Kidney (tissue), 14 donors: Measurements from ENCODE around the gene RTEL1. TPM values are rescaled to one million over a fixed set of nuclear protein-coding genes. Genes with fewer than 3 reads are reported as not detected.

ENCODE experiments used
- DNase-seq, 5 donors: peaks; one replicate each; pipeline ENCODE4 v3.0.0-alpha.2; 2013 to 2020
- FAIRE-seq: peaks from 2 replicates; lab custom pipeline; 2012; peaks lifted over from hg19 to GRCh38; lab: Jason Lieb, UNC
- H3K27ac ChIP-seq, 2 donors: one replicate each; pipeline ENCODE4 v1.7.0; 2013; ENCODE audit warnings: low read depth in 2 of 2, low read length in 2 of 2, inconsistent platforms in 1 of 2
- H3K27me3 ChIP-seq: one replicate; pipeline ENCODE4 v1.7.1; 2013; ENCODE audit warnings: low read length, inconsistent platforms; ENCODE audit not compliant: control insufficient read depth, insufficient read depth
- H3K36me3 ChIP-seq, 3 donors: one replicate each; pipeline versions ENCODE4 v1.7.0 to v1.7.1; 2013; ENCODE audit warnings: low read length in 3 of 3, control low read depth in 1 of 3, inconsistent platforms in 1 of 3; ENCODE audit not compliant: insufficient read depth in 3 of 3, control insufficient read depth in 2 of 3
- H3K4me1 ChIP-seq, 3 donors: one replicate each; pipeline versions ENCODE4 v1.7.0 to v1.7.1; 2013; ENCODE audit warnings: low read length in 3 of 3, inconsistent platforms in 1 of 3, low read depth in 1 of 3; ENCODE audit not compliant: control insufficient read depth in 2 of 3, insufficient read depth in 2 of 3
- H3K4me3 ChIP-seq, 3 donors: one replicate each; pipeline versions ENCODE4 v1.7.0 to v1.8.1; 2013; ENCODE audit warnings: low read length in 3 of 3, control low read depth in 1 of 3, inconsistent platforms in 1 of 3
- H3K9ac ChIP-seq, 3 donors: one replicate each; pipeline versions ENCODE4 v1.7.0 to v1.7.1; 2013; ENCODE audit warnings: low read length in 3 of 3, control low read depth in 1 of 3, inconsistent platforms in 1 of 3
- H3K9me3 ChIP-seq, 3 donors: one replicate each; pipeline versions ENCODE4 v1.7.0 to v1.7.1; 2013; ENCODE audit warnings: low read length in 3 of 3, control low read depth in 1 of 3, inconsistent platforms in 1 of 3; ENCODE audit not compliant: control insufficient read depth in 2 of 3, insufficient read depth in 1 of 3
- intact Hi-C: fragments of 100-400 bp; cut with DNase I; formaldehyde crosslinking; loops from one replicate; pipeline ENCODE4 v1.11.1; 2022
- polyA plus RNA-seq: library from polyadenylated mRNA; stranded (reverse); fragments of 350-450 nt; fragmentation: Illumina TruSeq; extraction: RNeasy Lipid Tissue Mini Kit (QIAGEN cat#74804); gene quantifications from one replicate; pipeline ENCODE4 v1.2.3, GENCODE V29; 2014; ENCODE audit warnings: low read depth, low replicate concordance; ENCODE audit not compliant: insufficient read depth
- total RNA-seq: library from RNA; stranded (reverse); fragmentation: NEBNext Ultra II Directional; extraction: Animal tissue kit (Norgen Biotek cat#: 25700); gene quantifications from one replicate; pipeline ENCODE4 v1.2.1, GENCODE V29; 2021
- TF ChIP-seq, protein P1 (sequence below): IDR thresholded peaks from 3 replicates; pipeline ENCODE4 v1.5.1; 2012; ENCODE audit warnings: mild to moderate bottlenecking, moderate library complexity, borderline replicate concordance; ENCODE audit not compliant: insufficient read depth; ENCODE audit errors: extremely low read depth
- donor health status: control.
- donor health status: control.
- donor health status: control.
- donor health status: control.
- donor health status: control.
- donor health status: DM: yes; HTN: yes; CAD: no.
- donor health status: Normal renal cell carcinoma (clear cell type).

The RTEL1 gene
- total and polyA plus RNA-seq, 2 donors from 2014 or later, result 5.3 to 37.7 TPM

GRCh38 chr20:63735859-63736718 lies 78.0 kb downstream of the RTEL1 start, which contains the start of gene LIME1:
LIME1 (plus strand) TSS chr20:63736664; CDS start chr20:63737550, 886 bp downstream.
- TF ChIP-seq, protein P1, sequence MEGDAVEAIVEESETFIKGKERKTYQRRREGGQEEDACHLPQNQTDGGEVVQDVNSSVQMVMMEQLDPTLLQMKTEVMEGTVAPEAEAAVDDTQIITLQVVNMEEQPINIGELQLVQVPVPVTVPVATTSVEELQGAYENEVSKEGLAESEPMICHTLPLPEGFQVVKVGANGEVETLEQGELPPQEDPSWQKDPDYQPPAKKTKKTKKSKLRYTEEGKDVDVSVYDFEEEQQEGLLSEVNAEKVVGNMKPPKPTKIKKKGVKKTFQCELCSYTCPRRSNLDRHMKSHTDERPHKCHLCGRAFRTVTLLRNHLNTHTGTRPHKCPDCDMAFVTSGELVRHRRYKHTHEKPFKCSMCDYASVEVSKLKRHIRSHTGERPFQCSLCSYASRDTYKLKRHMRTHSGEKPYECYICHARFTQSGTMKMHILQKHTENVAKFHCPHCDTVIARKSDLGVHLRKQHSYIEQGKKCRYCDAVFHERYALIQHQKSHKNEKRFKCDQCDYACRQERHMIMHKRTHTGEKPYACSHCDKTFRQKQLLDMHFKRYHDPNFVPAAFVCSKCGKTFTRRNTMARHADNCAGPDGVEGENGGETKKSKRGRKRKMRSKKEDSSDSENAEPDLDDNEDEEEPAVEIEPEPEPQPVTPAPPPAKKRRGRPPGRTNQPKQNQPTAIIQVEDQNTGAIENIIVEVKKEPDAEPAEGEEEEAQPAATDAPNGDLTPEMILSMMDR, result no peak
- DNase-seq, result peak in 2 of 5 donors; percentile 48 to 82
- intact Hi-C loops, result no loop called here
- Histone ChIP-seq H3K4me1 (peaks cover 0 to 14% (median 0%) of the 10 kb centered on the region in 3 donors), H3K4me3 (peak within 1 kb of the TSS in 2 of 3 donors; percentile 36 to 64), H3K36me3 (peaks cover 4 to 8% (median 6%) of the 10 kb centered on the region in 3 donors), H3K9ac (peak within 1 kb of the TSS in 1 of 3 donors; percentile 46), H3K27ac (peak within 1 kb of the TSS in 1 of 2 donors; percentile 1), H3K27me3 (no peaks in the 10 kb centered on the region), H3K9me3 (no peaks in the 10 kb centered on the region)
- FAIRE-seq, result no peak

DNA sequence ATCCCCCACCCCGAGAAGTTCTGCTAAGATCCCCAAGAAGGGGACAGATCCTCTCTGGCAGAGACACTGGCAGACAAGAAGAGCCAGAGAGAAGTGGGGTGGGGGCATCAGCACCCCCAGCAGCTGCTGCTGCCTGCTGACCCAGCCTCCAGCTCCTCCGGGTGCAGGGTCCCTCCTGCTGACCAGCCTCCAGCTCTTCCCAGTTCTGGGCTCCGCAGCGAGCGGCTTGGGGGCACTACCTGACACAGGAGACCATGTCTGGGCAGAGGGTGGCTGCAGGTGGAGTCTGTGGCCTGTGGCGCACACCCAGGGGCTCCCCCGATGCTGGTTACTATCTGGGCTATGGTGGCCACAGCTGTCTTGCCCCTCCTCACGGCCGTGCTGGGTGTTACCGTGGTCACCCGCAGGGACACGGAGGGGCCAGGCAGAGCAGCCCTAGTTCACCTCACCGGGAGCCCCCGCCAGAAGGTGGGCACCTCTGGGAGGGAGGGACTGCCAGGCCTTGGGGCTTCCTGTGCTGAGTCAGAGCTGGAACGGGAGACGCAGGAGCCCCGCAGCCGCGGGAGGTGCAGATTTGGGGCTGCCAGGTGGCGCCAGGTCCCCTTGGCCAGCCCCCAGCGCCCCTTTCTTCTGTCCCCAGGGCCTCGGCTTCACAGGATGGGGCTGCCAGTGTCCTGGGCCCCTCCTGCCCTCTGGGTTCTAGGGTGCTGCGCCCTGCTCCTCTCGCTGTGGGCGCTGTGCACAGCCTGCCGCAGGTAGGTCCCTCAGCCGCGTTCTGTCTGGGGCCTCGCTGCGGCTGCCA lies 79.0 kb downstream of the RTEL1 start:
- TF ChIP-seq, protein P1, result no peak
- Histone ChIP-seq H3K9me3 (no peaks in the 10 kb centered on the region), H3K27ac (peak overlapping the region in 1 of 2 donors; percentile 1), H3K27me3 (no peaks in the 10 kb centered on the region), H3K4me3 (peak overlapping the region in 2 of 3 donors; percentile 36 to 64), H3K4me1 (peaks cover 0 to 16% (median 0%) of the 10 kb centered on the region in 3 donors), H3K36me3 (peaks cover 3 to 9% (median 5%) of the 10 kb centered on the region in 3 donors), H3K9ac (peak overlapping the region in 1 of 3 donors; percentile 46)
- FAIRE-seq (no peak), DNase-seq (peak in 2 of 5 donors; percentile 56 to 78)
- intact Hi-C loops, result no loop called here

DNA sequence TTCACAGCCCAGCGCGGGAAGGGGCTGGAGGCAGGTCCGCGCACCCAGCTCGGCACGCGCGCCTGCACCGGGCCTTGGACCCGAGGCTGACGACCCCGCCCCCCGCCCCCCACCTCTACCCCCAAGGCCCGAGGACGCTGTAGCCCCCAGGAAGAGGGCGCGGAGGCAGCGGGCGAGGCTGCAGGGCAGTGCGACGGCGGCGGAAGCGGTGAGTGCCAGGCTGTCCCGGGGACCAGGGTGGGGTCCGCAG lies 79.5 kb downstream of the RTEL1 start:
- no peaks in the 10 kb centered on the region for H3K9me3 ChIP-seq
- no peaks in the 10 kb centered on the region for H3K27me3 ChIP-seq
- peak overlapping the region in 1 of 3 donors; percentile 64 for H3K4me3 ChIP-seq
- TF ChIP-seq, protein P1, result no peak
- intact Hi-C loops, result no loop called here
- H3K36me3 ChIP-seq, result peaks cover 3 to 9% (median 3%) of the 10 kb centered on the region in 3 donors
- DNase-seq, result no peak
- FAIRE-seq, result no peak
- H3K4me1 ChIP-seq, result peaks cover 0 to 17% (median 0%) of the 10 kb centered on the region in 3 donors
- no peak overlapping the region for H3K27ac ChIP-seq
- H3K9ac ChIP-seq, result no peak overlapping the region
